NOMO-1 (cell line): ENCODE results near the gene LAMA1.

Experiments used
- DNase-seq, 2 experiments: peaks; one replicate each; lab custom pipeline; 2025; ENCODE audit not compliant: unreplicated experiment in 2 of 2; lab: John Stamatoyannopoulos, UW

LAMA1 gene

GRCh38 chr18:7116001-7116730, 1.4 kb downstream of the LAMA1 start:
- no peak for DNase-seq

GRCh38 chr18:7112936-7113335, 4.7 kb downstream of the LAMA1 start:
- DNase-seq, result no peak

GRCh38 chr18:7111134-7111533, 6.5 kb downstream of the LAMA1 start:
- no peak for DNase-seq

- DNase-seq, result no peak
These were observed 11.7 kb downstream of the LAMA1 start for GRCh38 chr18:7105943-7106342.

- DNase-seq, result no peak
These were observed 12.3 kb downstream of the LAMA1 start for GRCh38 chr18:7105268-7105667.

DNA sequence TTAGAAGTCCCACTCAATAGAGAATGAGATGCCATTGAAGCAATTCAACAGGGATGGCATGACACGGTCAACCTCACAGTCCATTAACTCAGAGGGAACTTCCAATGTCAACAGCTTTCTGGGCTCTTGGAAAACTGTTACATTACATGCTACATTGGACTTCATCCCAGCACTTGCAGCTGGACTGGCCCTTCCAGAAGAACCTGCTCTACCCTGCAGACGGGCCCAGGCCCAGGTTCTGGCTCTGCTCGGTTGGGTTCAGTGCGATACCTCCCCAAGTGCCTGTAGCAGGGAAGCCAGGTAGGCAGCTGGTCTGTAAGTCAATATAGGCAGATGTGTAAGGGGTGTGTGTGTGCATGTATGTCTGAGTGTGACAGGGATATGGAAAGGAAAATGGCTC, 12.9 kb downstream of the LAMA1 start:
- DNase-seq, result no peak

GRCh38 chr18:7102131-7102530, 15.5 kb downstream of the LAMA1 start:
- DNase-seq, result no peak

- DNase-seq, result no peak
These were observed 20.8 kb downstream of the LAMA1 start for GRCh38 chr18:7096838-7097237.

DNA sequence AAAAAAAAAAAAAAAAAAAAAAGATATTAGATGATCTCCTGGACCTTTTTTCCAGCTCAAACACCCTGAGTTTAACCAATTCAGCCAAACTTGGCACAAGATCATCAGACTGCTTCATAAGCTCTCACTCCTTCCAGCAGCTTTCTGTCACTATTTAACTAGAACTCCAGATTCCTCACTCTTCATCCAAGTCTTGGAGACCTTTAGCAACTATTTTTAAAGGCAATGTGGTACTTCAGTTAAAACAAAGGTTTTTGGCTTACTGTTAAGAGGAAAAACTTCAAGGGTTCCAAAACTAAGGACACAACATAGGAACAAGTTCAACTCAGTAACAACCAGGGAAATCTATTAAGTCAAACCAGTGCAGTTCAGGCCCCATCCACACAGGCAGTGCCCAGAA, 23.2 kb downstream of the LAMA1 start:
- no peak for DNase-seq

DNA sequence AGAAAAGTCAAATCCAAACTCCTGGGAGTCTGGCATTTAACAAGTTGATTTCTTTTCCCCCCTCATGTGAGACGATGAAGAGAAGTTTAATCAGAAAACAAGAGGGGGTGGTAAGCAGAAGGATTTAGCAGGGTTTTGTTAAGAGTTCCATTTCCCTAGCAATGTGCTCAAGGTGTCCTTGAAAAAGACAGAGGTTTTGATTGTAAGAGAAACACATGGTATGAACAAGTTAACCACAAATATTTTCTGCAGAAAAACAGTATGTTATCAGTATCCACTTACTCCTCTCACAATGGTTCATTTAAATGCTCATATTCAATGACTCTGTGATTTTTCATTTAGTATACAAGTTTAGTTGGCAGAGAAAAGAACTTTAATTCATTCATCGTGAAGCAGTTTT, 26.8 kb downstream of the LAMA1 start:
- DNase-seq, result no peak

- no peak for DNase-seq
These were observed 28.2 kb downstream of the LAMA1 start for GRCh38 chr18:7089369-7089768.

GRCh38 chr18:7084080-7085065, 33.2 kb downstream of the LAMA1 start:
- DNase-seq, result no peak

- no peak for DNase-seq
These were observed 34.9 kb downstream of the LAMA1 start for GRCh38 chr18:7082671-7083070.

- DNase-seq, result no peak
These were observed 38.4 kb downstream of the LAMA1 start for GRCh38 chr18:7079231-7079630.

GRCh38 chr18:7072593-7072992, 45.0 kb downstream of the LAMA1 start:
- no peak for DNase-seq

DNA sequence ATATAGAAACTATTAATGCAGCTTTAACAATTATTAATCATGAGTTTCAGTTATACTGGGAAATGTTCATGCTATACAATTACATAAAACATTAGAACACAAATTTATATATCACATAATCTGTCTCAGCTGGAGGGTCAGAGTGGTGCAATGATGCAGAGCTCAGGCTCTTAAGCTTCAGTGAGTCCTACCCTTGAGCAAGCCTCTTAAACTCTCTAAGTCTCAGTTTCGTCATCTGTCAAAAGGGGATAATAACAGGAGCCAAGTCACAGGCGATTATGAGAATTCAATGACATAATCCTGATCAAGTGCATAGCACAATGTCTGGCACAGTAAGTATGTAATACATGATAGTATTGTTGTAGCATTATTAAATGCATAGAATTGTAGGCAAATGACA, 46.0 kb downstream of the LAMA1 start:
- no peak for DNase-seq

DNA sequence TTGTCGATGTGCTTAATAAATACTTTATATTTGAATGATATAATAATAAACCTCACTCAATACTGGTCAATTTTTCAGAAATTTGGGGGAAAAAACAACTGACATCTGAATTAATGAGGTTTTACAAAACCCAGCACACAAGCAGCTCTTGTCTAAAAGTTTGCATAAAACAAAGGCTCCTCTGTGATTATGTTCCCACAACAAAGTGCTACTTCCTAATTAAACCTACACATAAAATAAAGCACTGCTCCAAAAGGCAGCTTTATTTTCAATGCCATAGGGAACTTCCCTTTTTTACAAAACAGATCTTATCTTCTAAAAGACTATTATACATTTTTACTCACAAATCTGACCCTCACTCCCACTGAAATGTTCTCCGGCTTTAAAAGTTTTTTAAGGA, 47.1 kb downstream of the LAMA1 start:
- no peak for DNase-seq

DNA sequence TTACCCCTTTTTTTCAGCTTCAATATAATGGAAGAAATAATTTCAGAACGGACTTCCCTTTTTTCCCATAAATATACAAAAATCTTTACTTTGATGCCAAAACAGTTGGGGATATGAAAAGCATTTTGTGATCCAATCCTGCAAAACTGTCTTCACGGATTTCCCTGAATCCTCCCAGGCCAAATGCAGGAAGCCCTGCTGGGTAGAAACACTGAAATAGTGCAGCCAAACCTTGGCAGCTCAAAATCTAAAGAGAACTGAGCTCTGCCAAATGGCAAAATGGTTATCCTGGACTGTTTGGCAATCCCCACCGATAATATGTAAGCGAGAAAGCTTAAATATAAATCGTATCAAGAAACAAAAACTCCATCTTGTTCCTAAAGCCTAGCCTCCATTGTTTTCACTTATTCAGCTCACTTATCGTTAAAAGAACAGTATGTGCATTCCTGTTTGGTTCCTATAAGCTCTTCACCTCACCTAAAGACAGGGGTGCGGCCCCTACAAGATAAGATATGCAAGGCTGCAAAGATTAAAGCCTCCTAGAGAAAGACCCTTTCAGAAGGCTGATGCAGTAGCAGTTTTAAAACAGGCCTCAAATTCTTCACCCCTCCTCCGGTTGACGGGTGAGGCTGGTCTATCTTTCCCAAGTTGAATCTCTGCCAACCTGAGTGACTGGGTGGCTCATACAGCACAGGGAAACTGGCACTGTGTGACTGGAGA, 48.6 kb downstream of the LAMA1 start:
- DNase-seq, result no peak

DNA sequence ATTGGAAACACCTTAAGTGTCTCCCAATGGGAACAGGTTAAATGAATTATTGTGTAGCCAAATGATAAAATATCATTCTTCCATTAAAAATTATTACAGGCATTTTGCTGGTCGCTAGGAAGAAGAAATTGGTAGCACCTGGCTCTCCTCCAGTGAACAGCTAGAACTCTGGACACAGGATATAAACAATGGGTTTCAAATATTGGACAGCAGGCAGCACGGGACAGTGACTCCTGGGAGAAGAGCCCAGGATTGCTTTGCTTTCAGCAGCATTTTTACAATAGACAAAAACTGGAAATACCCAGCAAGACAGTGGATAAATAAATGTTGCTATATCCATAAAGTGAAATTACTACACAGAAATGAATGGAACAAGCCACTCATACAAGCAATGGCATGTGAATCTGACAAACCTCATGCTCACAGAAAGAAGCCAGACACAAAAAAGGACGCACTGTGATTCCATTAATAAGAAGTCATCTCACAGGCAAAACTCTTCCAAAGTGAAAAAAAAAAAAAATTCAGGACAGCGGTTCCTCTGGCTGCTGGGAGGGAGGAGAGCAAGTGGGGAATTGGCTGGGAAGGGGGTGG, 50.5 kb downstream of the LAMA1 start:
- DNase-seq, result no peak

- no peak for DNase-seq
These were observed 51.9 kb downstream of the LAMA1 start for GRCh38 chr18:7065736-7066135.

DNA sequence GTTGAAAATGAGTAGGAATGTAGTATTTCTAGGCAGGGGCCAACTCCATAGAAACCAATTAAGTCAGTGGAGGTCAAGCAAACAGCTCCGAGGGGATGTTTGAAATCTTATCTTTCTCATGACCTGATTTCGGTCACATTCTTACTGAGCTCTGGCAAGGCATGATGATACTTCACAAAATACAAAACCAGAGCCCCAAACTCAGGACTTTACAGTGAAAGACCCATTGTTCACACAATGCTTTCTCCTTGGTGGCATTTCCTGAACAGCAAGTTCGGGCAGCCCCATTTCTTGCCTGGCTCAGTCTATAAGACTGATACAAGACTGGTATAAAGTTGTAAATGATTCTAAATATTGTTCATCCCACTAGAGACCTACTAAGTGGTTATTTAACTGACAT, 53.3 kb downstream of the LAMA1 start:
- DNase-seq, result no peak
